Stromal cell of bone marrow (primary cell): ENCODE data around the gene GLB1L3.
A peak's percentile ranks its signal among the peaks of the same experiment; 100 is the strongest.
"Not testable (repeated sequence)": the region's sequence is repeated elsewhere in the genome, so short reads cannot be mapped to it uniquely, and the experiment has no call there.

ENCODE experiments used
- DNase-seq: peaks from one replicate; pipeline ENCODE4 v3.0.0-alpha.2; 2012; ENCODE audit warnings: low read depth

Gene GLB1L3

DNA sequence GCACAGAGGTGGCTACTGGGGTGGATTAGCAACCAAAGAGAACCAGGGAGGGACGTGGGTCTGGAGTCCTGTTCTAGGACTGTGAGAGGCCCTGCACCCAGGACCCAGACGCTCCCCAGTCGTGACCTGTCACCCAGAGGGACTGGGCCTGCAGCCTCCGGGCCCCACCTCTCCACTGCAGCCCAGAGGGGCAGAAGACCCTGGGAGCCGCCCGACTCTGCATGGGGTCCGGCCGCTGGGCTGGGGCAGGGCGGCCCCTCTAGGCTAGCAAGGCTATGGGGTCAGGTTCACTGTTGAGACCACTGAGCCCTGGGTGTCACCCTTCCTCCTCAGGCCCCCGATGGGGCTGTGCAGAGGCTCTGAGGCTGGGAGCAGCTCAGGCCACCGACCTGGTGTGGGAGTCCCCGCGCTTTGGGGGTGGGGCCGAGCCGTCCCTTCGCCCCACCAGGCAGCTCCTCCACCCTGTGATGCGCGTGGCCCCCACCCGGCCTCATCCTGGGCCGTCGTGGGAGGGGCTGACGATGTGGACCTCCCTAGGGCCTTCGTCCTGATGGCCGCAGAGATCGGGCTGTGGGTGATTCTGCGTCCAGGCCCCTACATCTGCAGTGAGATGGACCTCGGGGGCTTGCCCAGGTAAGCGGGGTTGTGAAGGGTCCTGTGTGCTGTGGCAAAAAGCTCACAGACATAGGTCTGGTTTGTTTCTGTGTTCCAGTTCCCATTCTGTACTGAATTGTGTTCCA is 68.5 kb downstream of the GLB1L3 start:
- not testable (repeated sequence) for DNase-seq

- DNase-seq, result no peak
These were observed 69.0 kb downstream of the GLB1L3 start for GRCh38 chr11:134345237-134345550.

GRCh38 chr11:134346101-134346975 is 70.2 kb downstream of the GLB1L3 start:
- DNase-seq, result no peak

- DNase-seq, result no peak
These were observed 70.8 kb downstream of the GLB1L3 start for GRCh38 chr11:134346976-134347350.

- DNase-seq, result no peak
These were observed 71.3 kb downstream of the GLB1L3 start for GRCh38 chr11:134347441-134347840.

DNA sequence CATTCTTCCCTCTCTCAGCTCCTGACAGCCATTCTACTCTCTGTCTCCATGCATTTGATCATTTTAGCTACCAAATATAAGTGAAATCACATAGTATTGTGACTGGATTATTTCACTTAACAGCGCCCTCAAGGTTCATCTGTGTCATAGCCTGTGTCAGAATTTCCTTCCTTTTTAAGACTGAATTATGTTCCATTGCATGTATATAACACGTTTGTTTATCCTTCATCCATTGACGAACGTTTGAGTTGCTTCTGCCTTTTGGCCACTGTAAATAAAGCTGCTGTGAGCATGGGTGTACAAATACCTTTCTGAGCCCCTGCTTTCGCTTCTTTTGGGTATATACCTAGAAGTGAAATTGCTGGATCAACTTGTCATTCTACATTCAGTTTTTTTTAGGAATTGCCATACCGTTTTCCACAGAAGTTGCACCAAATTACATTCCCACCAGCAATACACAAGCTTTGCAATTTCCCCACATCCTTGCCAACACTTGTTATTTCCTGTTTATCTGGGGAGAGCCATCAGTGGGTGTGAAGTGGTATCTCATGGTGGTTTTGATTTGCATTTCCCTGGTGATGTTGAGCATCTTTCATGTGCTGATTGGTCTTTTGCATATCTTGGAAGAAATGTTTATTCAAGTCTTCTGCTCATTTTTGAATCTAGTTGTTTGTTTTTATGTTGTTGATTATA is 73.1 kb downstream of the GLB1L3 start:
- no peak for DNase-seq

GRCh38 chr11:134349802-134350355 is 73.7 kb downstream of the GLB1L3 start:
- no peak for DNase-seq

DNA sequence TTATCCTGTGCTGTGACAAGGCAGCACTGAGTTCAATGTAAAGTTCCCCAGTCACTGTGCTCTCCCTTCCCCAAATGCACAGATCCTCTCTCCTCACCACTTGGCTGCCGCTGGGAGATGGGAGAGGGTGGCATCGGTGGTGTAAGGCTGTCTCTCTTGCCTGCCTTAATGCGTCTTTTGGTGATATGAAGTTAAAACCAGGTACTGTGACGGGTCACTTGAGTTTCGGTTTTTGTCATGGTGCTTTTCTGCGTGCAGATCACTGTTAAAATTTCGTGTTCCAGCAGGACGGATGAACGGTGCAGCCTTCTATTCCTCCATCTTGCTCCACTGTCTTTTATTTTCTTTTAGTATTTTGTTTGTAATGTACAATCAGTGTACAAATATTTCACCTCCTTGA is 74.2 kb downstream of the GLB1L3 start:
- no peak for DNase-seq

DNA sequence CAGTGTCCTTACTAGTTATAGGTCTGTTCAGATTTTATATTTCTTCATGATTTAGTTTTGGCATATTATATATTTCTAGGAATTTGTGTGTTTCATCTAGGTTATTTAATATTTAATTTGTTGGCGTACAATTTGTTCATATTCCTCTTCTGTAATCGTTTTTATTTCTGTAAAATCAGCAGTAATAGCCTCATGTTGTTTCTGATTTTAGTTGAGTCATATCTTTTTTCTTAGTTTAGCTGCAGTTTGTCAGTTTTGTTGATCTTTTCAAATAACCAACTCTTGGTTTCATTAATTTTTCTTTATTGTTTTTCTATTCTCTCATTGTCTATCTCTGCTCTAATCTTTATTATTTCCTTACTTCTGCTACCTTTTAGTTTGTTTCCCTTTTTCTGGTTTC is 75.9 kb downstream of the GLB1L3 start:
- no peak for DNase-seq

DNA sequence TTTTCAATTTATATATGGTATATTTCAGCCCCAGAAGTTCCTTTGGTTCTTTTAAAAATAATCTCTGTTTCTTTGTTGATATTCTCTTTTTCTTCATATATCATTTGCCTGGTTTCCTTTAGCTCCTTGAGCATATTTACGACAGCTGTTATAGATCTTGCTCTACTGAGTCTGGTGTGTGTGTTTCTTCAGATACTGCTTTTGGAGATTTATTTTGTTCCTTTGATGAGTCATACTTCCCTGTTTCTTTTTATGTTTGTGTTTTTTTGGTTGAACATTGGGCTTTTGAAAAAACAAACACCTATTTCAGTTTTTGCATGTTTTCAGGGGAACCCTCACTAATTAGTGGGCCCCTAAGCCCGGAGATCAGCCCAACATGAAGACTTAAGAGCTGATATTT is 79.0 kb downstream of the GLB1L3 start:
- DNase-seq, result no peak

GRCh38 chr11:134355656-134356055 is 79.5 kb downstream of the GLB1L3 start:
- DNase-seq, result no peak

DNA sequence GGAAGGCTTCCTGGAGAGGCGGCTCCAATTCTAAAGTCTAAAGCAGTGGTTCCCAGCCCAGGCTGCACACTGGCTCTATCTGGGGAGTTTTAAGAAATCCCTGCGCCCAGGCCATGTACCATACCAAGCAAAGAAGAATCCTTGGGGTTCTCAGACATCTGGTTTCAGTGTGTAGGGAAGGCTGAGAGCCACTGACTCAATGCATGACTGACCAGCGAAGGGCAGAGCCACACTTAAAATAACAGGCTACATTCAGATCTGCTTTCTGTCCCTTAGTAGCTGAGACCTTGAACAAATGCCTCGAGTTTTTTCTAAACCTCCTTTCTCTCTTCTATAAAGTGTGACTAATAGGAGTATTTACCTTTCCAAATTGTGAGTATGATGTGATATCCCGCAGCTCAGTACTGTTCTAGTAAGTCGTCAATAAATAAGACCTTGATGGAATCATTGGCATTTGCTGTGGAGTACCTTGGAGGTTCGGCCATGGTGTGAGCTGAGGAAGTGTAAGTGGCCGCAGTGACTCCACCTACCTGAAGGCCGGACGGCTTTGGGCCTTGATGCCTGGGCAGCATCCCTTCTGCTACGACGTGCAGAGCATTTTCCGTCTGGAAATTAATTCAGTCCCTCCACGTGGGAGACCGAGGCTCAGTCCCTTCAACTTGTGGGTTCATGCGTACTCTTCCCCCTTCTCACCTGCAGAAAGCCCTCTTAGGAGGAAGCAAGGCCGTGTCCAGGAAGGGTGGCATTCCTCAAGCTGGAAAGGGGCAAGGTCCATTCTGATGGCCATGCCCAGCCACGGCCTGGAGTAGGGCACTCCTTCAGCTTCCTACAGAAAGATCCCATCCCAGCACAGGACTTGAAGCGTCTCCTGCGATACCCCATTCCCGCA is 80.7 kb downstream of the GLB1L3 start:
- no peak for DNase-seq

GRCh38 chr11:134357545-134357839 is 81.3 kb downstream of the GLB1L3 start:
- no peak for DNase-seq

- no peak for DNase-seq
These were observed 82.1 kb downstream of the GLB1L3 start for GRCh38 chr11:134358165-134358855.

- DNase-seq, result no peak
These were observed 82.8 kb downstream of the GLB1L3 start for GRCh38 chr11:134358856-134359490.

DNA sequence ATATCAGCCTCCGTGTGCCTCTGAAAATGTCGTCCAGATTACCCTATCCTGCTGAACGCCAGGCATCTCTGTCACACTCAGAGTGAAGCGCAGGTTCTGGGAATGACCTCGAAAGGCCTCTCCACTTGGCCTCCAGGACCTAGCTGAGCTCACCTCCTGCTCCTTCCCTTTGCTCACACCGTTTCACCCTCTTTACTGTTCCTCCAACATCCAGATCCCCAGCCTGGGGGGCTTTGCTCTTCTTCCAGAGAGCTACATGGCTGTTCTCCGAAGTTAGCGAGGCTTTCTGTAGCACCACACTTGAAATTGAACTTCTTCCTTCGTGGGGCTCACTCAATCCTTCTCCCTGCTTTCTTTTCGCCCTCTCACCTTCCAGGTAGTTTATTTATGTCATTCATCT is 83.5 kb downstream of the GLB1L3 start:
- DNase-seq, result no peak

GRCh38 chr11:134360050-134360835 is 84.1 kb downstream of the GLB1L3 start:
- DNase-seq, result peak; percentile 12

- DNase-seq, result no peak
These were observed 85.5 kb downstream of the GLB1L3 start for GRCh38 chr11:134361661-134362060.

- DNase-seq, result no peak
These were observed 86.2 kb downstream of the GLB1L3 start for GRCh38 chr11:134362192-134362901.
